Measurements from ENCODE around the gene MMP24OS. TPM values are rescaled to one million over a fixed set of nuclear protein-coding genes. Genes with fewer than 3 reads are reported as not detected.

Gene MMP24OS
- total RNA-seq, 1 experiment from 2014 or later, result 95.4 TPM

DNA sequence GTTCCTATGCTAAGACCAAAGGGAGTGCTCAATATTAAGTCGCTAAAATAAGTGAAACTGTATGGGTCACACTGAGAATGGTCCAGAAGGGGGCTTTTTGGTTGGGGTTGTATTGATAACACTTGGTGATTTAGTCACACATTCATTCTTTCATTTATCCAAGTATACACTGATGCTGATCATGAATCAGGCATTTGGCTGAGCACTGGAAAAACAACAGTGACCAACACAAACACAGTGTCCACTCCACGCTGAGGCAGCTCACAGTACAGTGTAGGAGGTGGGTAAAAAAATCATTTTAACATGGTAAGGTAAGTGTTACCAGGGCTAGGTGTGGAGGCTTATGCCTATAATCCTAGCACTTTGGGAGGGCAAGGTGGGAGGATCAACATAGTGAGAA lies 23.5 kb upstream of the MMP24OS start:
- H3K9me3 Mint-ChIP-seq (ENCODE audit: low read depth, unreplicated experiment), result no peaks in the 10 kb centered on the region
- intact Hi-C loops (cut with micrococcal nuclease; ENCODE audit: unreplicated experiment), result no loop called here
- no peak for DNase-seq
- BruUV-seq (replicated peaks), result no TSS peak
- peaks cover 30% of the 10 kb centered on the region for H3K36me3 Mint-ChIP-seq (ENCODE audit: insufficient read depth, unreplicated experiment)
- H3K4me3 Mint-ChIP-seq (ENCODE audit: low read depth, unreplicated experiment), result no peak overlapping the region
- CTCF ChIA-PET, result interaction anchor here (1.2 to 3.5 kb wide), 3 partner anchors 11 to 146 kb away, joined by 3 to 25 read pairs (median 4); partner anchors contain the start of gene EIF6
- TF ChIP-seq, protein P1, sequence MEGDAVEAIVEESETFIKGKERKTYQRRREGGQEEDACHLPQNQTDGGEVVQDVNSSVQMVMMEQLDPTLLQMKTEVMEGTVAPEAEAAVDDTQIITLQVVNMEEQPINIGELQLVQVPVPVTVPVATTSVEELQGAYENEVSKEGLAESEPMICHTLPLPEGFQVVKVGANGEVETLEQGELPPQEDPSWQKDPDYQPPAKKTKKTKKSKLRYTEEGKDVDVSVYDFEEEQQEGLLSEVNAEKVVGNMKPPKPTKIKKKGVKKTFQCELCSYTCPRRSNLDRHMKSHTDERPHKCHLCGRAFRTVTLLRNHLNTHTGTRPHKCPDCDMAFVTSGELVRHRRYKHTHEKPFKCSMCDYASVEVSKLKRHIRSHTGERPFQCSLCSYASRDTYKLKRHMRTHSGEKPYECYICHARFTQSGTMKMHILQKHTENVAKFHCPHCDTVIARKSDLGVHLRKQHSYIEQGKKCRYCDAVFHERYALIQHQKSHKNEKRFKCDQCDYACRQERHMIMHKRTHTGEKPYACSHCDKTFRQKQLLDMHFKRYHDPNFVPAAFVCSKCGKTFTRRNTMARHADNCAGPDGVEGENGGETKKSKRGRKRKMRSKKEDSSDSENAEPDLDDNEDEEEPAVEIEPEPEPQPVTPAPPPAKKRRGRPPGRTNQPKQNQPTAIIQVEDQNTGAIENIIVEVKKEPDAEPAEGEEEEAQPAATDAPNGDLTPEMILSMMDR (IDR thresholded peaks at IDR 0.05; ENCODE audit: unreplicated experiment), result no peak
- H3K27ac Mint-ChIP-seq (ENCODE audit: unreplicated experiment), result peak overlapping the region; percentile 88
- no peaks in the 10 kb centered on the region for H3K27me3 Mint-ChIP-seq (ENCODE audit: unreplicated experiment)
- H3K4me1 Mint-ChIP-seq (ENCODE audit: low read depth, unreplicated experiment), result peaks cover 61% of the 10 kb centered on the region

DNA sequence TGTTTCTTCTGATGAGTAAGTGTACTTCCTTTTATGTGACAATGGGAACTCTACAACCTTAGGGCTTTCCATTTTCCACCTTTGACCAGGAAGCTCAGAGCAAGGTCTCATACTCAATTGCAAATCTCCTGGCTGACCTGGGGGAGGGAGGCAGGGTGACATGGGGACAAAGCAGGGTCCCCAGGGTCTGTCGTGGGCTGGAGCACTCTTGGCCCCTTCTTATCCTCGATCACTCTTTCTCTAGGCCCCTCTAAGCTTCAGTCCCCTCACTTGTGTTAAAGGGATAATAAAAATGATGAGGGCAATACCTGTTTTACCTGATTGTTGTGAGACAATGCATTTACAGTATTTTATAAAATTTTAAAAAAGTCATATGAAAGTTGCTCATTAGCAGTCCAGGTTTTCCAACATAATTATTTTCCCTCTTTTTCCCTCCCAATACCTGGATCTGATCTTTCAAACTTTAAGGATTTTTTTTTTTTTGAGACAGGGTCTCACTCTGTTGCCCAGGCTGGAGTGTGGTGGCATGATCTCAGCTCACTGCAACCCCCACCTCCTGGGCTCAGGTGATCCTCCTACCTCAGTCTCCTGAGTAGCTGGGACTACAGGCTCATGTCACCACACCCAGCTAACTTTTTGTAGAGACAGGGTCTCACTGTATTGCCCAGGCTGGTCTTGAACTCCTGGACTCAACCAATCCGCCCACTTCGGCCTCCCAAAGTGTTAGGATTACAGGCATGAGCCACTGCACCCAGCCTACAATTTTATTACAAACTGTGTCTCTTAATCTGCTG lies 22.7 kb upstream of the MMP24OS start:
- BruUV-seq (replicated peaks), result no TSS peak
- no peak overlapping the region for H3K27ac Mint-ChIP-seq (ENCODE audit: unreplicated experiment)
- no peaks in the 10 kb centered on the region for H3K27me3 Mint-ChIP-seq (ENCODE audit: unreplicated experiment)
- TF ChIP-seq, protein P1 (IDR thresholded peaks at IDR 0.05; ENCODE audit: unreplicated experiment), result no peak
- H3K9me3 Mint-ChIP-seq (ENCODE audit: low read depth, unreplicated experiment), result no peaks in the 10 kb centered on the region
- no peak overlapping the region for H3K4me3 Mint-ChIP-seq (ENCODE audit: low read depth, unreplicated experiment)
- peaks cover 54% of the 10 kb centered on the region for H3K4me1 Mint-ChIP-seq (ENCODE audit: low read depth, unreplicated experiment)
- intact Hi-C loops (cut with micrococcal nuclease; ENCODE audit: unreplicated experiment), result no loop called here
- DNase-seq, result no peak
- CTCF ChIA-PET, result interaction anchor here (3.5 kb wide), 1 partner anchor 16 kb away, joined by 25 read pairs; the partner anchor contains the start of gene EIF6
- peaks cover 24% of the 10 kb centered on the region for H3K36me3 Mint-ChIP-seq (ENCODE audit: insufficient read depth, unreplicated experiment)

DNA sequence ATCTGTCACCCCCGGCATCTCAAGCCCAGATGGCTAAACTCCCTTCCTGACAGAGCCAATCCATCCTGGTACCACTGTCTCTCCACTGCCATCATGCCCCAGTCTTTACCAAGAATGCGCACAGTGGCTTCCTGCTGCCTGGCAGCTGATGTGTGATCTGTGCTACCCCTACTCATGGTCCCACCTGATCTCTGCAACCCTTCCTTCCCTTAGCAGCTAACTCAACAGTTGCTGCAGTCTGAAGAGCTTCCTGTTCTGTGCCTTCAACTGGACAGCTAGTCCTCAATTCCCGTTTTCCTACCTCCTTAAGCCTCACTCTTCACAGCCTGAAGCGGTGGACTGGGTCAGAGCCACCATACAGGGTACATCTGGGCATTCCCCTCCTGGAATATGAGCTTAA lies 21.9 kb upstream of the MMP24OS start:
- no TSS peak for BruUV-seq (replicated peaks)
- CTCF ChIA-PET, result no interaction called here
- intact Hi-C loops (cut with micrococcal nuclease; ENCODE audit: unreplicated experiment), result no loop called here
- H3K4me1 Mint-ChIP-seq (ENCODE audit: low read depth, unreplicated experiment), result peaks cover 45% of the 10 kb centered on the region
- peak overlapping the region; percentile 14 for H3K27ac Mint-ChIP-seq (ENCODE audit: unreplicated experiment)
- no peak for DNase-seq
- peaks cover 5% of the 10 kb centered on the region for H3K27me3 Mint-ChIP-seq (ENCODE audit: unreplicated experiment)
- no peak overlapping the region for H3K4me3 Mint-ChIP-seq (ENCODE audit: low read depth, unreplicated experiment)
- no peaks in the 10 kb centered on the region for H3K9me3 Mint-ChIP-seq (ENCODE audit: low read depth, unreplicated experiment)
- TF ChIP-seq, protein P1 (IDR thresholded peaks at IDR 0.05; ENCODE audit: unreplicated experiment), result no peak
- peaks cover 16% of the 10 kb centered on the region for H3K36me3 Mint-ChIP-seq (ENCODE audit: insufficient read depth, unreplicated experiment)

DNA sequence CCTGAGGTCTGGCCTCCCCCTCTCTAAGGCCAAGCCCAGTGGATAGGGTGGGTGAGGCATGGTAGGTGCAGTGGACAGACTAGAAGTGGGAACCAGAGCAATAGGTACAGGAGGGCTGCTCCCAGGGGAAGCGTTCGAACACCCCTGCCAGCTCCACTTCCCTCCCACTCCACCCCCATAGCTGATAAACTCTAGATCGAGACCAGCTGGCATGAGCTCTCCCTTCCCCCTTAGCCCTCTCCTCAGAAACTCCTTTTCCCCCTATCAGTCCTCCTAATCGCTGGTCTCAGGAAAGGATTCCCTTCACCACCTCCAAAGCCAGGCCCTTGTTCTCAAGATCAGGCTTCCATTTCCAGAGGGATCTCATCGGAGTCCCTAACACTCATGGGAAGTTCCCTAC lies 20.3 kb upstream of the MMP24OS start:
- DNase-seq, result no peak
- TF ChIP-seq, protein P1 (IDR thresholded peaks at IDR 0.05; ENCODE audit: unreplicated experiment), result no peak
- intact Hi-C loops (cut with micrococcal nuclease; ENCODE audit: unreplicated experiment), result no loop called here
- Mint-ChIP-seq H3K4me1 (ENCODE audit: low read depth, unreplicated experiment) (peaks cover 30% of the 10 kb centered on the region), H3K27me3 (ENCODE audit: unreplicated experiment) (peaks cover 20% of the 10 kb centered on the region), H3K9me3 (ENCODE audit: low read depth, unreplicated experiment) (no peaks in the 10 kb centered on the region), H3K36me3 (ENCODE audit: insufficient read depth, unreplicated experiment) (peaks cover under 1% of the 10 kb centered on the region), H3K27ac (ENCODE audit: unreplicated experiment) (no peak overlapping the region), H3K4me3 (ENCODE audit: low read depth, unreplicated experiment) (no peak overlapping the region)
- no TSS peak for BruUV-seq (replicated peaks)
- CTCF ChIA-PET, result interaction anchor here (0.6 to 1.3 kb wide), 2 partner anchors 14 to 141 kb away, joined by 3 to 7 read pairs; partner anchors contain the start of gene EIF6

Data from Calu3 (cell line).